PC-9 (cell line): ENCODE data around the gene USP21. TPM values are rescaled to one million over a fixed set of nuclear protein-coding genes. Genes with fewer than 3 reads are reported as not detected.
"Not testable (repeated sequence)": the region's sequence is repeated elsewhere in the genome, so short reads cannot be mapped to it uniquely, and the experiment has no call there.

Experiments used
- BruUV-seq: library from RNA; stranded (reverse); fragments of 400-500 nt; replicated peaks from 2 replicates; lab custom pipeline; 2021; lab: Mats Ljungman, UMichigan
- CTCF ChIA-PET: fragments of 300-600 bp; sonication (Branson Sonifier 250); formaldehyde crosslinking; loops from one replicate; lab custom pipeline; 2022; ENCODE audit warnings: antibody characterized with exemption; lab: Charles Lee
- POLR2A ChIA-PET: fragments of 300-600 bp; sonication (Branson Sonifier 250); formaldehyde crosslinking; loops from one replicate; lab custom pipeline; 2022; ENCODE audit warnings: antibody characterized with exemption; ENCODE audit not compliant: unreplicated experiment; lab: Charles Lee
- DNase-seq, 2 experiments: peaks; one replicate each; pipeline versions ENCODE4 v3.0.0 to v3.0.0-alpha.2; 2015 to 2022; ENCODE audit warnings: mixed read lengths in 1 of 2
- H2AFZ ChIP-seq: fragments of 200-600 bp; sonication (generic); 2 replicates; pipeline ENCODE4 v1.8.1; 2017; ENCODE audit warnings: antibody characterized with exemption
- H3F3A ChIP-seq: fragments of 200-600 bp; sonication (generic); 2 replicates; pipeline ENCODE4 v1.8.1; 2017; ENCODE audit warnings: antibody characterized with exemption, mild to moderate bottlenecking, low read depth; ENCODE audit not compliant: insufficient read depth
- H3K27ac ChIP-seq: fragments of 200-600 bp; sonication (generic); 2 replicates; pipeline ENCODE4 v1.6.1; 2016; ENCODE audit warnings: mixed run types
- H3K27me3 ChIP-seq: fragments of 200-600 bp; sonication (generic); 2 replicates; pipeline ENCODE4 v1.6.1; 2016; ENCODE audit warnings: low read depth, mixed run types; ENCODE audit not compliant: insufficient read depth
- H3K36me3 ChIP-seq: fragments of 200-600 bp; sonication (generic); 2 replicates; pipeline ENCODE4 v1.6.1; 2016; ENCODE audit warnings: low read depth, mixed run types
- H3K4me1 ChIP-seq: fragments of 200-600 bp; sonication (generic); replicated peaks from 2 replicates; pipeline ENCODE4 v1.6.1; 2016; ENCODE audit warnings: mixed run types; ENCODE audit not compliant: insufficient read depth
- H3K4me2 ChIP-seq: fragments of 200-600 bp; sonication (generic); 2 replicates; pipeline ENCODE4 v1.6.1; 2017; ENCODE audit warnings: mixed run types
- H3K4me3 ChIP-seq: fragments of 200-600 bp; sonication (generic); 2 replicates; pipeline ENCODE4 v1.6.1; 2016; ENCODE audit warnings: mixed run types
- H3K79me2 ChIP-seq: fragments of 200-600 bp; sonication (generic); 2 replicates; pipeline ENCODE4 v1.6.1; 2017; ENCODE audit warnings: low read depth, mixed run types
- H3K9me2 ChIP-seq: fragments of 200-600 bp; sonication (generic); 2 replicates; pipeline ENCODE4 v1.8.1; 2017; ENCODE audit warnings: mild to moderate bottlenecking; ENCODE audit not compliant: insufficient read depth
- H3K9me3 ChIP-seq: fragments of 200-600 bp; sonication (generic); 2 replicates; pipeline ENCODE4 v1.8.1; 2016; ENCODE audit warnings: low read depth; ENCODE audit not compliant: insufficient read depth
- H4K20me1 ChIP-seq: fragments of 200-600 bp; sonication (generic); 2 replicates; pipeline ENCODE4 v1.8.1; 2017; ENCODE audit not compliant: insufficient read depth
- EZH2 ChIP-seq: fragments of 200-600 bp; sonication (generic); IDR thresholded peaks from 2 replicates; pipeline ENCODE4 v1.8.0; 2017; ENCODE audit warnings: antibody characterized with exemption, low read depth
- intact Hi-C: fragments of 100-400 bp; cut with micrococcal nuclease; formaldehyde crosslinking; loops from one replicate; pipeline ENCODE4 v1.10.0; 2022; ENCODE audit not compliant: unreplicated experiment
- total RNA-seq: library from RNA; stranded (reverse); gene quantifications from 2 replicates; pipeline ENCODE4 v1.2.3, GENCODE V29; 2021
- TF ChIP-seq, protein P1 (sequence below): fragments of 200-600 bp; sonication (generic); conservative IDR thresholded peaks from 2 replicates; pipeline ENCODE4 v1.6.1; 2017; ENCODE audit warnings: mixed run types, antibody characterized with exemption, mild to moderate bottlenecking, moderate library complexity

Gene USP21
- total RNA-seq, 1 experiment from 2014 or later: 34.8 TPM

DNA sequence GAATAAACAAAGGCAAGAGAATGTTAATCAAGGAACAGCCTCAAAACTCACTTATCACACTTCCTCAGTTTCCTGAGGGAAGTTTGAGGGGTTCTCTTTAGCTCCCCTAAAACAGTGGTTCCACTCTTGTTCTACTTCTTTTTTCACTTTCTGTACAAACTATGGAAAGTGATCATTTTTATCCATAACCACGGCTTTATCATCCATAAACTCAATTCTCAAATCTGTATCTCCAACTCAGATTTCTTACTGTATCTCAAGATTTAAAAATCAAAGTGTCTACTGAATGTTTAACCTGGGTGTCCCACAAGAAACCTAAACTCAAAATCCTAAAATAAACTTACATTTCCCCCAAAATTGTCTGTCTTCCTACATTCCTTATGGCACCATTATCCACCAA is 45.4 kb upstream of the USP21 start:
- BruUV-seq: no TSS peak
- CTCF ChIA-PET: no interaction called here

DNA sequence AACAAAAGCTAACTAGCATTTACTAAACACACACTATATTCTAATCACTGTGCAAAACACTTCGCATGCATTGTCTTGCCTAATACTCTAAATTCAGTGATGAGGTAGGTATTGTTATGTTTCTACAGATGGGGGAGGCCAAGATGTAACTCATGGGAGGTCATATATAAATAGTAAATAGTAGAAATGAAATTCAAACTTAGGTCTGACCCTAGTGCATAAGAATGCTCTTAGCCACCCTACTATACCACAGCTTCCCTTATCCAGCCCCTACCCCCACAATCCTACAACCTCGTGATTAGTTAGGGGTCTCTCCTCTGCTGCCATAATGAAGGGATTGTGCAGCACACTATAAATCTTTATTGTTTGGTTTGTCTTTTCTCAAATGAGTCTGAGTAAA is 44.7 kb upstream of the USP21 start:
- H3F3A ChIP-seq: peaks cover 44% of the 10 kb centered on the region
- no peaks in the 10 kb centered on the region for H3K9me3 ChIP-seq
- TF ChIP-seq EZH2: no peak
- TF ChIP-seq, protein P1, sequence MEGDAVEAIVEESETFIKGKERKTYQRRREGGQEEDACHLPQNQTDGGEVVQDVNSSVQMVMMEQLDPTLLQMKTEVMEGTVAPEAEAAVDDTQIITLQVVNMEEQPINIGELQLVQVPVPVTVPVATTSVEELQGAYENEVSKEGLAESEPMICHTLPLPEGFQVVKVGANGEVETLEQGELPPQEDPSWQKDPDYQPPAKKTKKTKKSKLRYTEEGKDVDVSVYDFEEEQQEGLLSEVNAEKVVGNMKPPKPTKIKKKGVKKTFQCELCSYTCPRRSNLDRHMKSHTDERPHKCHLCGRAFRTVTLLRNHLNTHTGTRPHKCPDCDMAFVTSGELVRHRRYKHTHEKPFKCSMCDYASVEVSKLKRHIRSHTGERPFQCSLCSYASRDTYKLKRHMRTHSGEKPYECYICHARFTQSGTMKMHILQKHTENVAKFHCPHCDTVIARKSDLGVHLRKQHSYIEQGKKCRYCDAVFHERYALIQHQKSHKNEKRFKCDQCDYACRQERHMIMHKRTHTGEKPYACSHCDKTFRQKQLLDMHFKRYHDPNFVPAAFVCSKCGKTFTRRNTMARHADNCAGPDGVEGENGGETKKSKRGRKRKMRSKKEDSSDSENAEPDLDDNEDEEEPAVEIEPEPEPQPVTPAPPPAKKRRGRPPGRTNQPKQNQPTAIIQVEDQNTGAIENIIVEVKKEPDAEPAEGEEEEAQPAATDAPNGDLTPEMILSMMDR: no peak
- H4K20me1 ChIP-seq: peaks cover 18% of the 10 kb centered on the region
- intact Hi-C loops: no loop called here
- peaks cover 86% of the 10 kb centered on the region for H3K79me2 ChIP-seq
- peaks cover 48% of the 10 kb centered on the region for H3K4me1 ChIP-seq
- H3K4me2 ChIP-seq: peak overlapping the region; percentile 17
- DNase-seq: no peak
- H2AFZ ChIP-seq: no peak overlapping the region
- peaks cover 9% of the 10 kb centered on the region; the same call in 1 of the 2 replicates for H3K36me3 ChIP-seq
- H3K9me2 ChIP-seq: no peaks in the 10 kb centered on the region
- peak overlapping the region; percentile 81 for H3K27ac ChIP-seq
- BruUV-seq: no TSS peak
- no peaks in the 10 kb centered on the region for H3K27me3 ChIP-seq
- ChIA-PET POLR2A (no interaction called here), CTCF (no interaction called here)
- H3K4me3 ChIP-seq: no peak overlapping the region

More for the DNA sequence above, 45.4 kb upstream of the USP21 start:
- H3K4me1 ChIP-seq: peaks cover 41% of the 10 kb centered on the region
- TF ChIP-seq, protein P1: no peak
- TF ChIP-seq EZH2: no peak
- peaks cover 40% of the 10 kb centered on the region for H3F3A ChIP-seq
- peaks cover 11% of the 10 kb centered on the region; the same call in 1 of the 2 replicates for H3K36me3 ChIP-seq
- no peaks in the 10 kb centered on the region for H3K9me2 ChIP-seq
- no peak overlapping the region for H3K4me3 ChIP-seq
- H3K79me2 ChIP-seq: peaks cover 87% of the 10 kb centered on the region
- no peak for DNase-seq
- H2AFZ ChIP-seq: no peak overlapping the region
- POLR2A ChIA-PET: no interaction called here
- intact Hi-C loops: no loop called here
- H3K27ac ChIP-seq: peak overlapping the region; percentile 81
- peaks cover 24% of the 10 kb centered on the region for H4K20me1 ChIP-seq
- H3K9me3 ChIP-seq: no peaks in the 10 kb centered on the region
- H3K27me3 ChIP-seq: no peaks in the 10 kb centered on the region
- H3K4me2 ChIP-seq: peak overlapping the region; percentile 17; the same call in 1 of the 2 replicates

DNA sequence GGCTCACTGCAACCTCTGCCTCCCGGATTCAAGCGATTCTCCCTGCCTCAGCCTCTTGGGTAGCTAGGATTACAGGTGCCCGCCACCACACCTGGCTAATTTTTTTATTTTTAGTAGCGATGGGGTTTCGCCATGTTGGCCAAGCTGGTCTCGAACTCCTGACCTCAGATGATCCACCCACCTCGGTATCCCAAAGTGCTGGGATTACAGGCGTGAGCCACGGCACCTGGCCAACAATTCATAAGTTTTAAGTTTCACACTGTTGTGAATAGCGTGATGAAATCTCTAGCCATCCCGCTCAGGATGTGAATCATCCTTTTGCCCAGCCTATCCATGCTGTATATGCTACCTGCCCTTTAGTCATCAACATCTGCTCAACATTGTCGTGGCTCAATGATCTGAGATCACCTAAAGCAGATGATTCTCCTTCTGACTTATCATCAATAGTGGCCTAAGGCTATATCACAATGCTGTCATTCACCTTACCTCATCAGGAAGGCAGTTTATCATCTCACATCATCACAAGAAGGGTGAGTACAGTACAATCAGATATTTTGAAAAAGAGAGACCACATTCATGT is 44.1 kb upstream of the USP21 start:
- Histone ChIP-seq H3K4me2 (peak overlapping the region; percentile 94), H3K4me3 (no peak overlapping the region), H3F3A (peaks cover 50% of the 10 kb centered on the region), H3K4me1 (peaks cover 50% of the 10 kb centered on the region), H3K9me3 (no peaks in the 10 kb centered on the region), H4K20me1 (peaks cover 16% of the 10 kb centered on the region), H3K9me2 (no peaks in the 10 kb centered on the region), H3K27me3 (no peaks in the 10 kb centered on the region), H2AFZ (no peak overlapping the region), H3K79me2 (peaks cover 79% of the 10 kb centered on the region), H3K36me3 (peaks cover 9% of the 10 kb centered on the region; the same call in 1 of the 2 replicates), H3K27ac (peak overlapping the region; percentile 81)
- peak; percentile 75 to 96 for DNase-seq
- ChIA-PET CTCF (no interaction called here), POLR2A (no interaction called here)
- intact Hi-C loops: no loop called here
- no peak for TF ChIP-seq EZH2
- TF ChIP-seq, protein P1: no peak
- no TSS peak for BruUV-seq

DNA sequence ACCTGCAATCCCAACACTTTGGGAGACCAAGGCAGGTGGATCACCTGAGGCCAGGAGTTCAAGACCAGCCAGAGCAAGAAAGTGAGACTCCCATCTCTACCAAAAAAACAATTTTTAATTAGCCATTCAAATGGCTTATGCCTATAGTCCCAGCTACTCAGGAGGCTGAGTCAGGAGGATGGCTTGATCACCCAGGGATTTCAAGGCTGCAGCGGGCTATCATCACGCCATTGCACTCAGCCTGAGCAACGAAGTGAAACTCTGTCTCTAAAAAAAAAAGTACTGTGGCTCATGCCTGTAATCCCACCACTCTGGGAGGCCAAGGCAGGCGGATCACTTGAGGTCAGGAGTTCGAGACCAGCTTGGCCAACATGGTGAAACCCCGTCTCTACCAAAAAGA is 43.3 kb upstream of the USP21 start:
- POLR2A ChIA-PET, H3K27me3 ChIP-seq, H3K9me2 ChIP-seq, H3K36me3 ChIP-seq, H3K4me3 ChIP-seq, H3K9me3 ChIP-seq, CTCF ChIA-PET, DNase-seq, H2AFZ ChIP-seq, intact Hi-C loops, BruUV-seq: not testable (repeated sequence)
- peaks cover 75% of the 10 kb centered on the region for H3K79me2 ChIP-seq
- peaks cover 51% of the 10 kb centered on the region for H3F3A ChIP-seq
- peak overlapping the region; percentile 94 for H3K4me2 ChIP-seq
- peaks cover 50% of the 10 kb centered on the region for H3K4me1 ChIP-seq
- H4K20me1 ChIP-seq: peaks cover 15% of the 10 kb centered on the region
- H3K27ac ChIP-seq: peak overlapping the region; percentile 81
